CD4-positive, alpha-beta T cell (primary cell): ENCODE data around the gene HDAC4. TPM values are rescaled to one million over a fixed set of nuclear protein-coding genes. Genes with fewer than 3 reads are reported as not detected.

Experiments used
- ATAC-seq: fragments of 200-7000 bp; cut with Tn5 transposase; one replicate; pipeline ENCODE4 v1.10.0; 2022; ENCODE audit warnings: mild to moderate bottlenecking; ENCODE audit not compliant: poor library complexity
- CTCF ChIA-PET: fragments of 350-600 bp; sonication (Branson Sonifier 250); formaldehyde crosslinking; loops from one replicate; lab custom pipeline; 2021; ENCODE audit warnings: antibody characterized with exemption, inconsistent platforms; lab: Charles Lee
- POLR2A ChIA-PET: fragments of 350-600 bp; sonication (Branson Sonifier 250); formaldehyde crosslinking; loops from one replicate; lab custom pipeline; 2021; ENCODE audit warnings: antibody characterized with exemption, inconsistent platforms; lab: Charles Lee
- DNase-seq, 14 experiments: peaks; one replicate each; pipeline ENCODE4 v3.0.0-alpha.2; 2013 to 2020; ENCODE audit warnings: mixed read lengths in 2 of 14
- H3K27ac ChIP-seq, 2 donors: one replicate each; pipeline versions ENCODE4 v1.5.1 to v1.7.0; 2013; ENCODE audit warnings: low read length in 2 of 2, low read depth in 1 of 2, mild to moderate bottlenecking in 1 of 2
- H3K27me3 ChIP-seq, 2 experiments: 1 replicate in 1 of 2; 2 replicates in 1 of 2; pipeline versions ENCODE4 v1.6.1 to v1.7.0; 2013; ENCODE audit warnings: low read length in 2 of 2, control low read depth in 1 of 2, mild to moderate bottlenecking in 1 of 2, moderate library complexity in 1 of 2; ENCODE audit not compliant: insufficient read depth in 2 of 2, control insufficient read depth in 1 of 2
- H3K36me3 ChIP-seq: one replicate; pipeline ENCODE4 v1.6.1; 2013; ENCODE audit warnings: low read length, control low read depth; ENCODE audit not compliant: insufficient read depth
- H3K4me1 ChIP-seq: one replicate; pipeline ENCODE4 v1.6.1; 2013; ENCODE audit warnings: low read length, control low read depth; ENCODE audit not compliant: insufficient read depth
- H3K4me3 ChIP-seq: one replicate; pipeline ENCODE4 v1.5.1; 2013; ENCODE audit warnings: mild to moderate bottlenecking, low read length, moderate library complexity
- H3K9me3 ChIP-seq, 2 experiments: 1 replicate in 1 of 2; 2 replicates in 1 of 2; pipeline versions ENCODE4 v1.6.1 to v1.7.0; 2013; ENCODE audit warnings: low read length in 2 of 2, mild to moderate bottlenecking in 2 of 2, control low read depth in 1 of 2, moderate library complexity in 1 of 2; ENCODE audit not compliant: control insufficient read depth in 1 of 2, insufficient read depth in 1 of 2
- H3K27ac Mint-ChIP-seq: one replicate; pipeline ENCODE4 v1.8.0; 2020; ENCODE audit warnings: mixed read lengths
- H3K27me3 Mint-ChIP-seq: one replicate; pipeline ENCODE4 v1.8.0; 2021; ENCODE audit warnings: mixed read lengths
- H3K36me3 Mint-ChIP-seq: one replicate; pipeline ENCODE4 v1.8.0; 2021; ENCODE audit warnings: low read depth, mixed read lengths
- H3K4me1 Mint-ChIP-seq: one replicate; pipeline ENCODE4 v1.8.0; 2021; ENCODE audit warnings: low read depth, mixed read lengths
- H3K4me3 Mint-ChIP-seq: one replicate; pipeline ENCODE4 v1.8.0; 2020; ENCODE audit warnings: mild to moderate bottlenecking, mixed read lengths
- H3K9me3 Mint-ChIP-seq: one replicate; pipeline ENCODE4 v1.8.0; 2020; ENCODE audit warnings: mixed read lengths
- intact Hi-C, 2 experiments: fragments of 100-400 bp; cut with DNase I in 1 of 2; cut with micrococcal nuclease in 1 of 2; formaldehyde crosslinking; loops; one replicate each; pipeline versions ENCODE4 v1.15.1 to v1.9.0; 2023 to 2025; cut with DNase I, micrococcal nuclease
- total RNA-seq, 174 experiments: library from RNA in 2 of 174; stranded (reverse) in 2 of 174; gene quantifications; one replicate each; pipeline ENCODE4 v1.2.3 and lab custom pipeline; 2021 to 2026
- TF ChIP-seq, protein P1 (sequence below): fragments of 200-600 bp; IDR thresholded peaks from one replicate; pipeline ENCODE4 v1.8.0; 2022; ENCODE audit warnings: antibody characterized with exemption, mild to moderate bottlenecking

Gene HDAC4
- total RNA-seq, 2 experiments from 2014 or later = 45.3 to 49.2 TPM

DNA sequence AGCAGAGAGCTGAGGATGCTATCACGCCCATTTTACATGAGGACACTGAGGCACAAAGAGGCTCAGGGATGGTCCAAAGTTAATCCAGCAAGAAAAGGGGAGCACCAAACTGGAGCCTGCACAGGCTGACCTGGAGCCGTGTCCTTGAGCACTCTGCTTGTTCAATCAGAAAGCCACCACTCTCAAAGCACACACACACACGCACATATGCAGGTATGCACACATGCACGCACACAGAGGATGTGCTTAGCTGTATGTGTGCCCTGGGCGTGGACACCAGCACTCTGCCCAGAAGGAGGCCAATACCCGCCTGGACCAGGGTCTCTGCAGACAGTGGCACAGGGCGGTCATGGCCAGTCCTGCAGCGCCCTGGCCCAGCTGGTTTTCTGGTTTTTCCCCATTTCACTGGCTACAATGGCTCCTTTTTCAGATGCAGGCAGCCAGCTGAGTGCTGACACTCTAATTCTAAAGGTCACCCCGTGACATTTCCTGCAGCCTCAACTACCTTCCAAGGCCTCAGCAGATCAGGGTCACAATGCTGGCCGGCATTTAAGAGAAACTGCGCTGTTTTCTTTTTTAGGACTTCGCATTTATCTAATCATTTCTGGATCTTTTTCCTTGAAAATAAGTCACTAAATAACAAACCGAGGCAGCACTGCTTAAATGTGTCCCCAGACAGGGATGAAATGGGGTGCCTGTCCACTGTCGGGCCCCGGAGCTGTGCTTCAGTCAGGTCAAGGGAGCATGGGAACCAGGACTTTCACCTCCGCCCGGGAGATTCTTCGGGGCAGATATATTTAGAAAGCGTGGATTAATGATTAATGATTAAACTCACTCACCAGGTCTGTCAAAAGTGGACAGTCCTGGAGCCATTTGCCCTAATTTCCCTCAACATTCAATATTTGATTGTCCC, 104.5 kb downstream of the HDAC4 start:
- Mint-ChIP-seq H3K4me1 (peaks cover 72% of the 10 kb centered on the region), H3K27ac (peak overlapping the region; percentile 93), H3K36me3 (peaks cover 5% of the 10 kb centered on the region), H3K4me3 (peak overlapping the region; percentile 93), H3K9me3 (no peaks in the 10 kb centered on the region), H3K27me3 (no peaks in the 10 kb centered on the region)
- Histone ChIP-seq H3K9me3 (no peaks in the 10 kb centered on the region), H3K36me3 (peaks cover 2% of the 10 kb centered on the region), H3K4me1 (peaks cover 68% of the 10 kb centered on the region), H3K4me3 (peak overlapping the region; percentile 58), H3K27ac (peak overlapping the region; percentile 45 to 66), H3K27me3 (no peaks in the 10 kb centered on the region)
- CTCF ChIA-PET = interaction anchor here (1.1 to 7.8 kb wide), 3 partner anchors 8 to 28 kb away, joined by 3 to 79 read pairs (median 26); no protein-coding TSS in a partner anchor
- no peak for DNase-seq
- POLR2A ChIA-PET = interaction anchor here (0.8 to 6.8 kb wide), 16 partner anchors 8 to 105 kb away, joined by 3 to 87 read pairs (median 7); partner anchors contain the start of gene HDAC4
- no peak for ATAC-seq
- intact Hi-C loops = loop anchor here in 1 of 2 experiments (5.0 kb wide), 1 partner anchor 39 kb away; no protein-coding TSS in a partner anchor
- TF ChIP-seq, protein P1, sequence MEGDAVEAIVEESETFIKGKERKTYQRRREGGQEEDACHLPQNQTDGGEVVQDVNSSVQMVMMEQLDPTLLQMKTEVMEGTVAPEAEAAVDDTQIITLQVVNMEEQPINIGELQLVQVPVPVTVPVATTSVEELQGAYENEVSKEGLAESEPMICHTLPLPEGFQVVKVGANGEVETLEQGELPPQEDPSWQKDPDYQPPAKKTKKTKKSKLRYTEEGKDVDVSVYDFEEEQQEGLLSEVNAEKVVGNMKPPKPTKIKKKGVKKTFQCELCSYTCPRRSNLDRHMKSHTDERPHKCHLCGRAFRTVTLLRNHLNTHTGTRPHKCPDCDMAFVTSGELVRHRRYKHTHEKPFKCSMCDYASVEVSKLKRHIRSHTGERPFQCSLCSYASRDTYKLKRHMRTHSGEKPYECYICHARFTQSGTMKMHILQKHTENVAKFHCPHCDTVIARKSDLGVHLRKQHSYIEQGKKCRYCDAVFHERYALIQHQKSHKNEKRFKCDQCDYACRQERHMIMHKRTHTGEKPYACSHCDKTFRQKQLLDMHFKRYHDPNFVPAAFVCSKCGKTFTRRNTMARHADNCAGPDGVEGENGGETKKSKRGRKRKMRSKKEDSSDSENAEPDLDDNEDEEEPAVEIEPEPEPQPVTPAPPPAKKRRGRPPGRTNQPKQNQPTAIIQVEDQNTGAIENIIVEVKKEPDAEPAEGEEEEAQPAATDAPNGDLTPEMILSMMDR = no peak

DNA sequence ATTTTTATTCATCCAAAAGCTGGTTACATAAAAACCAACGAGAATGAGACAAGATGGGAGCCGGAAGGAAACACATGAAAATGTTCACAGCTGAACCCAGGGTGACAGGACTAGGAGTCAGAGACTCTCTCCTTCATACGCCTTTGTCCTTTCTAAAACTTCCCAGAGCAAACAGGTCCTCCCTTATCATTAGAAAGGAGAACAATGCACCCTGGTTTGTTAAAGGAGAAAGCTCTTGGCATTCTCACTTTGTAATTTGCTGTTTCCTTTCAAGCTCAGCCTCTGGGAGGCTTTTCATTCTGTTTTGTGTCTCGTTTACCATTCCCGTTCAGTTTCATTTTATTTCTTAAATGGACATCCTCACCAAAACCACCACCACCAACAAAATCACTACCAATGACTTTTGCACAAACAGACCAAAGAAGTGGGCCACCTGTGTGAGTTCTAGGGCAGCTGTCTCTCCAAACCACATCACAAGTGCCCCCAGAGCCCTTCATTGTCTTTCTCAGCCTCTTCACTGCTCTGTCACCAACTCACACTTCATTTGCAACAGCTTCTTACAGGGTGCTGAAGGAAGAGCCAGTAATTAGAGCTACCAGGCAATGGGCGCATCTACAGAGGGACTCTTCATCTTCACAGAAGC, 105.3 kb downstream of the HDAC4 start:
- H3K27me3 ChIP-seq = no peaks in the 10 kb centered on the region
- ChIA-PET POLR2A (interaction anchor here (0.5 to 6.8 kb wide), 18 partner anchors 9 to 203 kb away, joined by 3 to 87 read pairs (median 6); partner anchors contain the start of gene HDAC4), CTCF (interaction anchor here (1.1 to 7.8 kb wide), 3 partner anchors 9 to 28 kb away, joined by 3 to 79 read pairs (median 26); no protein-coding TSS in a partner anchor)
- DNase-seq (peak in 3 of 14 experiments; percentile 43 to 57 (median 53)), ATAC-seq (no peak)
- H3K27ac Mint-ChIP-seq = peak overlapping the region; percentile 93
- H3K4me1 Mint-ChIP-seq = peaks cover 68% of the 10 kb centered on the region
- peak overlapping the region; percentile 45 to 66 for H3K27ac ChIP-seq
- H3K4me1 ChIP-seq = peaks cover 69% of the 10 kb centered on the region
- H3K9me3 ChIP-seq = no peaks in the 10 kb centered on the region
- H3K4me3 ChIP-seq = peak overlapping the region; percentile 41
- H3K27me3 Mint-ChIP-seq = no peaks in the 10 kb centered on the region
- H3K9me3 Mint-ChIP-seq = no peaks in the 10 kb centered on the region
- intact Hi-C loops = loop anchor here in 1 of 2 experiments (5.0 kb wide), 1 partner anchor 38 kb away; no protein-coding TSS in a partner anchor
- peaks cover 5% of the 10 kb centered on the region for H3K36me3 Mint-ChIP-seq
- TF ChIP-seq, protein P1 = no peak
- H3K36me3 ChIP-seq = no peaks in the 10 kb centered on the region
- peak overlapping the region; percentile 93 for H3K4me3 Mint-ChIP-seq

DNA sequence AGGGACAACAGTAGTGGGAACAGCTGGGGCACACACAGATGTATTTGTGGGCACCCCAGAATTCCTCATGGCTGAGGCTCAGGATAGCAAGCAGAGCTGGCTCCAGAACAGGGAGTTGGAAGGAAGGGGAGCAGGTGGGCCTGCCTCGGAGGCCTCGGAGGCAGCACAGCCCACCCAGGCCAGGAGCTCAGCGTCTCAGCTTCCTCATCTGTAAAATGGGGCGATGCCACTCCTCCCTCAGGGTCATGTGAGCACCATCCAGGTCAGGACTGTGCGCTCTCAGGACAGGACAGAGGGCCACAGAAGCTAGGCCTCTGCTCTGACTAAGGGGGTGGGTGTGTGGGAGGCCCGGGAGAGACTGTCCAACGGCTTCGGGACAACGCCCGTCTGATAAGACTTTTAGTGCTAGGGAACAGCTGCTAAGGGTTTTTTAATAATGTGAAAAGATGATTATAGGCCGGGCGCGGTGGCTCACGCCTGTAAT, 106.2 kb downstream of the HDAC4 start:
- intact Hi-C loops = loop anchor here (5.0 kb wide), 2 partner anchors 33 to 37 kb away; no protein-coding TSS in a partner anchor
- Mint-ChIP-seq H3K27me3 (no peaks in the 10 kb centered on the region), H3K4me3 (peak overlapping the region; percentile 75), H3K36me3 (peaks cover 12% of the 10 kb centered on the region), H3K9me3 (no peaks in the 10 kb centered on the region), H3K4me1 (peaks cover 71% of the 10 kb centered on the region), H3K27ac (peak overlapping the region; percentile 93)
- Histone ChIP-seq H3K36me3 (no peaks in the 10 kb centered on the region), H3K27me3 (no peaks in the 10 kb centered on the region), H3K4me3 (no peak overlapping the region), H3K27ac (peak overlapping the region in 1 of 2 donors; percentile 15), H3K4me1 (peaks cover 75% of the 10 kb centered on the region), H3K9me3 (no peaks in the 10 kb centered on the region)
- TF ChIP-seq, protein P1 = no peak
- DNase-seq (no peak), ATAC-seq (no peak)
- POLR2A ChIA-PET = interaction anchor here (0.6 to 6.8 kb wide), 17 partner anchors 8 to 106 kb away, joined by 3 to 87 read pairs (median 7); partner anchors contain the start of gene HDAC4
- CTCF ChIA-PET = interaction anchor here (0.9 to 7.8 kb wide), 5 partner anchors 9 to 78 kb away, joined by 3 to 79 read pairs (median 4); no protein-coding TSS in a partner anchor
